Activated CD8-positive, alpha-beta T cell treated with anti-CD3 and anti-CD28 coated beads for 36 hours (primary cell): Measurements from ENCODE around the gene SCP2. TPM values are rescaled to one million over a fixed set of nuclear protein-coding genes. Genes with fewer than 3 reads are reported as not detected.

Experiments used
- ATAC-seq: fragments of 200-7000 bp; cut with Tn5 transposase; one replicate; pipeline ENCODE4 v1.10.0; 2021; ENCODE audit warnings: mild to moderate bottlenecking, moderate library complexity
- CTCF ChIA-PET: fragments of 350-600 bp; sonication (Branson Sonifier 250); formaldehyde crosslinking; loops from one replicate; lab custom pipeline; 2021; ENCODE audit warnings: antibody characterized with exemption; lab: Charles Lee
- POLR2A ChIA-PET: fragments of 350-600 bp; sonication (Branson Sonifier 250); formaldehyde crosslinking; loops from one replicate; lab custom pipeline; 2021; ENCODE audit warnings: antibody characterized with exemption; lab: Charles Lee
- DNase-seq: peaks from one replicate; pipeline ENCODE4 v3.0.0-alpha.2; 2020
- H3K27ac Mint-ChIP-seq: one replicate; pipeline ENCODE4 v1.8.0; 2021; ENCODE audit warnings: mild to moderate bottlenecking, mixed read lengths
- H3K27me3 Mint-ChIP-seq: one replicate; pipeline ENCODE4 v1.8.0; 2021; ENCODE audit warnings: mixed read lengths
- H3K36me3 Mint-ChIP-seq: one replicate; pipeline ENCODE4 v1.8.0; 2021; ENCODE audit warnings: low read depth, mixed read lengths
- H3K4me1 Mint-ChIP-seq: one replicate; pipeline ENCODE4 v1.8.0; 2021; ENCODE audit warnings: low read depth, mixed read lengths
- H3K4me3 Mint-ChIP-seq: one replicate; pipeline ENCODE4 v1.8.0; 2021; ENCODE audit warnings: mild to moderate bottlenecking, moderate library complexity, mixed read lengths
- H3K9me3 Mint-ChIP-seq: one replicate; pipeline ENCODE4 v1.8.0; 2021; ENCODE audit warnings: mixed read lengths
- intact Hi-C: fragments of 100-400 bp; cut with micrococcal nuclease; formaldehyde crosslinking; loops from one replicate; pipeline ENCODE4 v1.10.0; 2022
- total RNA-seq, 2 experiments: library from RNA; stranded (reverse); gene quantifications; one replicate each; pipeline ENCODE4 v1.2.3, GENCODE V29; 2021
- TF ChIP-seq, protein P1 (sequence below): fragments of 200-600 bp; IDR thresholded peaks from one replicate; pipeline ENCODE4 v1.8.0; 2022; ENCODE audit warnings: antibody characterized with exemption, mild to moderate bottlenecking

The SCP2 gene
- total RNA-seq, 2 experiments from 2014 or later, result 60.7 to 66.8 TPM

DNA sequence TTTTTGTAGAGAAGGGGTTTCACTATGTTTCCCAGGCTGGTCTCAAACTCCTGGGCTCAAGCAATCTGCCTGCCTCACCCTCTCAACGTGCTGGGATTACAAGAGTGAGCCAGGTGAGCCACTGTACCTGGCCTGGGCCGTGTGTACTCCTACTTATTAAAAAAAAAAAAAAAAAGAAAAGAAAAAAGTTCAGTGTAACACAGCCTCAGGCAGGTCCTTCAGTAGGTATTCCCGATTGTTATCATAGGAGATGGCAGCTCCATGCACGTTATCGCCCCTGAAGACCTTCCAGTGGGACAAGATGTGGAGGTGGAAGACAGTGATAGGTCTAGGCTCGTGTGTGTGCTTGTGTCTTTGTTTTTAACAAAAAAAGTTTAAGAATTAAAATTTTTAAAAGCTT is 8.9 kb upstream of the SCP2 start:
- Mint-ChIP-seq H3K36me3 (no peaks in the 10 kb centered on the region), H3K27ac (no peak overlapping the region), H3K9me3 (no peaks in the 10 kb centered on the region), H3K4me1 (peaks cover 23% of the 10 kb centered on the region), H3K27me3 (no peaks in the 10 kb centered on the region), H3K4me3 (no peak overlapping the region)
- DNase-seq (no peak), ATAC-seq (no peak)
- TF ChIP-seq, protein P1, sequence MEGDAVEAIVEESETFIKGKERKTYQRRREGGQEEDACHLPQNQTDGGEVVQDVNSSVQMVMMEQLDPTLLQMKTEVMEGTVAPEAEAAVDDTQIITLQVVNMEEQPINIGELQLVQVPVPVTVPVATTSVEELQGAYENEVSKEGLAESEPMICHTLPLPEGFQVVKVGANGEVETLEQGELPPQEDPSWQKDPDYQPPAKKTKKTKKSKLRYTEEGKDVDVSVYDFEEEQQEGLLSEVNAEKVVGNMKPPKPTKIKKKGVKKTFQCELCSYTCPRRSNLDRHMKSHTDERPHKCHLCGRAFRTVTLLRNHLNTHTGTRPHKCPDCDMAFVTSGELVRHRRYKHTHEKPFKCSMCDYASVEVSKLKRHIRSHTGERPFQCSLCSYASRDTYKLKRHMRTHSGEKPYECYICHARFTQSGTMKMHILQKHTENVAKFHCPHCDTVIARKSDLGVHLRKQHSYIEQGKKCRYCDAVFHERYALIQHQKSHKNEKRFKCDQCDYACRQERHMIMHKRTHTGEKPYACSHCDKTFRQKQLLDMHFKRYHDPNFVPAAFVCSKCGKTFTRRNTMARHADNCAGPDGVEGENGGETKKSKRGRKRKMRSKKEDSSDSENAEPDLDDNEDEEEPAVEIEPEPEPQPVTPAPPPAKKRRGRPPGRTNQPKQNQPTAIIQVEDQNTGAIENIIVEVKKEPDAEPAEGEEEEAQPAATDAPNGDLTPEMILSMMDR, result no peak
- ChIA-PET CTCF (interaction anchor here (0.8 to 1.0 kb wide), 2 partner anchors 142 to 268 kb away, joined by 3 read pairs; no protein-coding TSS in a partner anchor), POLR2A (interaction anchor here (1.3 kb wide), 1 partner anchor 9 kb away, joined by 3 read pairs; the partner anchor contains the start of gene SCP2)
- intact Hi-C loops, result no loop called here

DNA sequence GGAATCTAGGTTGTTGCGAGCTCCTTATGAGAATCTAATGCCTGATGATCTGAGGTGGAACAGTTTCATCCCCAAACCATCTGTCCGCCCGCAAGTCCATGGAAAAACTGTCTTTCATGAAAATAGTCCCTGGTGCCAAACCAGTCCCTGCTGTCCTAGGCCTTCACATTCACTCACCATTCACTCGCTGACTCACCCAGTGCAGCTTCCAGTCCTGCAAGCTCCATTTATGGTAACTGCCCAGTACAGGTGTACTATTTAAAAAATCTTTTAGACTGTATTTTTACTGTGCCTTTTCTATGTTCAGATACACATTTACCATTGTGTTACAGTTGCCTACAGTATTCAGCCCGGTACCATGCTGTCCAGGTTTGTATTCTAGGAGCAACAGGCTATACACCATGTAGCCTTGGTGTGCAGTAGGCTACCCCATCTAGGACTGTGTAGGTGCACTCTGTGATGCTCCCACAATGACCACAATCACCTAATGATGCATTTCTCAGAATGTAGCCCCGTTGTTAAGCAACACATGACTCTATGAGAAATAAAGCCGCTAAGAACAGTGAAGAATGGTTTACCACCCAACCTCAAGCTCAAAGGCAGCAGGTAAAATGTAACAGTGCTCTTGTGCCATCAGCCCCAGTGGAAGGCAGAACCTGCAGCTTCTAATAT is 7.9 kb upstream of the SCP2 start:
- ATAC-seq, result peak; percentile 18
- CTCF ChIA-PET, result interaction anchor here (0.8 to 1.0 kb wide), 2 partner anchors 141 to 267 kb away, joined by 3 read pairs; no protein-coding TSS in a partner anchor
- H3K4me3 Mint-ChIP-seq, result no peak overlapping the region

DNA sequence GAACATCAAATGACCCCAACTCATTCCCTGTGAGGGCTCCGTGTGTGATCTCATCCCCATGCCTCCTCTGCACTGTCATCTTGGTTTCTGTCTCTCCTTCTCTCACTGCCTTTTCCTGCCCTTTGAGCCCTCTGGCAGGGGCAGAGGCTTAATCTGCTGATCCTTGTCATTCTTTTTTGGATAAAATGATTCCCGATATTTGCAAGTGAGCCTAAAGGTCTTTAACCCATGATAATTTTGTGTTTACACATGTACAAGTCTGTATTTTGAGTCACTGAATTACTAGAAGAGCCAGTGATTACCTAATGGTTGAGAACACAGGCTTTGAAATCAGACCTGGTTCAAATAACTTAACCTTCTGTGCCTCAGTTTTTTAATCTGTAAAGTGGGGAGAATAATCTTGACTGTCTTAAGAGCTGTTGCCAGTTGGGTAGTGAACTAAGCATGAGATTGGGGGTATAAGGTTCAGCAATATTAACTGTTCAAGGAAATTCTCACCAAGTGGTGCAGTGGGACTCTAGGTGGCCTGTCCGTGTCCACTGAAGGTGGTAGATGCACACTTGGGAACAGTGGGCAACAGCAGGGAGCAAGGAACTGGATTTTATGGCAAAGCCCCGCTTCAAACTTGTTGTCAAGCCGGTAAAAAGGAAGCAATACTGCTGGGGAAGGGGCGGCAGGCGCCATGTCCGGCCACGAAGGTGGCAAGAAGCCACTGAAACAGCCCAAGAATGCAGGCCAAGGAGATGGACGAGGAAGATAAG is 7.2 kb upstream of the SCP2 start:
- DNase-seq, result no peak
- intact Hi-C loops, result no loop called here
- ChIA-PET CTCF (interaction anchor here (1.9 kb wide), 1 partner anchor 77 kb away, joined by 5 read pairs; the partner anchor contains the start of gene ZYG11A), POLR2A (interaction anchor here (1.1 to 1.3 kb wide), 2 partner anchors 7 to 276 kb away, joined by 3 read pairs; partner anchors contain the start of gene SCP2)
- ATAC-seq, result no peak
- Mint-ChIP-seq H3K4me3 (peak overlapping the region; percentile 1), H3K27me3 (no peaks in the 10 kb centered on the region), H3K36me3 (no peaks in the 10 kb centered on the region), H3K27ac (peak overlapping the region; percentile 30), H3K9me3 (no peaks in the 10 kb centered on the region), H3K4me1 (peaks cover 23% of the 10 kb centered on the region)
- TF ChIP-seq, protein P1, result no peak

More for the DNA sequence above, 7.9 kb upstream of the SCP2 start:
- H3K9me3 Mint-ChIP-seq, result no peaks in the 10 kb centered on the region
- intact Hi-C loops, result no loop called here
- DNase-seq, result peak; percentile 19
- peak overlapping the region; percentile 8 for H3K27ac Mint-ChIP-seq
- H3K27me3 Mint-ChIP-seq, result no peaks in the 10 kb centered on the region
- no peaks in the 10 kb centered on the region for H3K36me3 Mint-ChIP-seq
- peaks cover 23% of the 10 kb centered on the region for H3K4me1 Mint-ChIP-seq
- TF ChIP-seq, protein P1, result no peak
- POLR2A ChIA-PET, result interaction anchor here (1.3 kb wide), 1 partner anchor 8 kb away, joined by 3 read pairs; the partner anchor contains the start of gene SCP2

DNA sequence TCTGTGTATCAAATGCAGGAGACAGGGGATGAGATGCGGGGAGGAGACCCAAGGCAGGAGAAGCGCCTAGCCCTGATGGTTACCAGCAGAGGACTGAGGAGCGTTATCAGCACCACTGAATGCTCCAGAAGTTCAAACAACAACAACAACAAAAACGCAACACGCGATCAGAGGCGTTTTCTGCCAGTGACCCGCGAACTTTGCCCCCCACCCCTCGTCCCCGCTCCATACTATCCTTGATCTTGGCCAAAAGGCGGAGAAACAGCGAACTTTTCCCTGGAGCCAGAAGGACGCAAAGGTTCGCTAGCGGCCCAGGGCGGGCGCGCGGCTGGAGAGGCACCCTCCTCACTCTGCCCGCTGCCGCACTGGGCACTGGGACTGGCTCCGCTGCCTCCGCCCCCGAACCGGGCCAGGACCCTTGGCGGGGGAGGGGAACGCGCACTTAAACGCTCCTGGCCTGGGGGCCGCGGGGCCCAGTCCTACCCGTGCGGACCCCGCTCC is 6.2 kb upstream of the SCP2 start:
- POLR2A ChIA-PET, result interaction anchor here (0.6 to 1.6 kb wide), 4 partner anchors 15 to 1952 kb away, joined by 3 to 6 read pairs (median 4); no protein-coding TSS in a partner anchor
- intact Hi-C loops, result no loop called here
- Mint-ChIP-seq H3K27me3 (no peaks in the 10 kb centered on the region), H3K4me3 (peak overlapping the region; percentile 74), H3K9me3 (no peaks in the 10 kb centered on the region), H3K4me1 (peaks cover 23% of the 10 kb centered on the region), H3K27ac (peak overlapping the region; percentile 27), H3K36me3 (no peaks in the 10 kb centered on the region)
- DNase-seq (no peak), ATAC-seq (no peak)
- CTCF ChIA-PET, result interaction anchor here (0.6 to 1.9 kb wide), 12 partner anchors 9 to 404 kb away, joined by 3 to 7 read pairs (median 4); partner anchors contain the start of gene ZYG11A
- TF ChIP-seq, protein P1, result no peak
